Measurements from ENCODE around the gene SIK2.

DNA sequence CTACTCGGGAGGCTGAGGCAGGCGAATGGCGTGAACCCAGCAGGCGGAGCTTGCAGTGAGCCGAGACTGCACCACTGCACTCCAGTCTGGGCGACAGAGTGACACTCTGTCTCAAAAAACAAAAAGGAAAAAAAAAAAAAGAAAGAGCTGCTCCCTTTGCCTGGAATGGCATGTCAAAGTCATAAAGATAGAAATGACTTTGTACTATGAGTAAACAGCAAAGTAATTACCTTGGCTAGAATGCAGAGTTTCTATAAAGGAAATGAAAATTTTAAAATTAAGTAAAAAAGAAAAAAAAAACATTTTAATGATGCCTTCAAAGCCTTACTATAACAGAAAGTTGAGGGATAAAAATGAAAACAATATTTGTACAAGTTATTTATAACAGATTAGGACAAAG lies 153.8 kb downstream of the SIK2 start:
- no peak for TF ChIP-seq TAF1 (IDR thresholded peaks at IDR 0.05; ENCODE audit: borderline replicate concordance, insufficient read depth, low read length)
- TF ChIP-seq SIN3A (IDR thresholded peaks at IDR 0.05; ENCODE audit: borderline replicate concordance, insufficient read depth, low read length) = no peak
- no peak for TF ChIP-seq POLR2AphosphoS5 (IDR thresholded peaks at IDR 0.05; ENCODE audit: low read depth, low read length)

All from PFSK-1 (cell line).